ENCODE data around the gene ZNF202. TPM values are rescaled to one million over a fixed set of nuclear protein-coding genes. Genes with fewer than 3 reads are reported as not detected.

The ZNF202 gene
- total RNA-seq, 1 experiment from 2014 or later: 7.4 TPM

GRCh38 chr11:123696183-123696582, 45.3 kb downstream of the ZNF202 start:
- in situ Hi-C loops (cut with HindIII; ENCODE audit: low pct_unique_long_range_greater_than_20kb, low sequenced_read_pairs): no loop called here

DNA sequence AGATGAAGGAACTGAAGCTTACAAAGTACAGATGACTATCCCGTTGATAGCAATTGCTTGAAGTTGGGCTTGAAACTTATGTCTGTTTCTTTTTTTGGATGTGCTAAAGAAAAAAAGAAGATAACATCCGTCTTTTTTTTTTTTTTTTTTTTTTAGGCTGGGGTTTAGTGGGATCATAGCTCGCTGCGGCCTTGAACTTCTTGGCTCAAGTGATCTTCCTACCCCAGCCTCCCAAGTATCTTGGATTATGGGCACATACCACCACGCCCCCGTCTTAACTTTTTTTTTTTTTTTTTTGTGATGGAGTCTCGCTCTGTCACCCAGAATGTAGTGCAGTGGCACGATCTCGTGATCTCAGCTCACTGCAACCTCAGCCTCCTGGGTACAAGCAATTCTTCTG, 46.2 kb downstream of the ZNF202 start:
- in situ Hi-C loops (cut with HindIII; ENCODE audit: low pct_unique_long_range_greater_than_20kb, low sequenced_read_pairs): no loop called here
- no peak for DNase-seq (ENCODE audit: low read depth)

More at GRCh38 chr11:123696183-123696582, 45.3 kb downstream of the ZNF202 start:
- no peak for DNase-seq (ENCODE audit: low read depth)

DNA sequence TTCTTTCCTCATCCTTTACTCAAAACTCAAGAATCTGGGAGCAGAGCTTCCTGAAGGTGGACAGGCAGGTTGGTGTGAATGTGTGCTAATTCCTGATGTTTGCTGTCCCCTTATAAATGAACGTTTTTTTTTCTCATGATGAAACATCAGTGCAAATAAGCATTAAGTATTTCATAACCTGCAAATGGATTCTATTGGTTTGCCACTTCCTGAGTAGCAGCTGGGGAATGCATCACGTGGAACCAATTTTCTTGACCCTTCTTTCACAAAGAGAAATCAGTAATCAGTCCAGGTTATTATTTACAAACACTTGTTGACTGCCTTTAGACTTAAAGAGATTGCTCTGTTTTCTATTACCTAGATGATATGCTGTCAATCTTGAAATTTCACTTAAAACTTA, 46.9 kb downstream of the ZNF202 start:
- DNase-seq (ENCODE audit: low read depth): no peak
- in situ Hi-C loops (cut with HindIII; ENCODE audit: low pct_unique_long_range_greater_than_20kb, low sequenced_read_pairs): no loop called here

- DNase-seq (ENCODE audit: low read depth): no peak
- in situ Hi-C loops (cut with HindIII; ENCODE audit: low pct_unique_long_range_greater_than_20kb, low sequenced_read_pairs): no loop called here
These were observed 48.5 kb downstream of the ZNF202 start for GRCh38 chr11:123692961-123693360.

- in situ Hi-C loops (cut with HindIII; ENCODE audit: low pct_unique_long_range_greater_than_20kb, low sequenced_read_pairs): no loop called here
- no peak for DNase-seq (ENCODE audit: low read depth)
These were observed 51.0 kb downstream of the ZNF202 start for GRCh38 chr11:123690485-123690884.

DNA sequence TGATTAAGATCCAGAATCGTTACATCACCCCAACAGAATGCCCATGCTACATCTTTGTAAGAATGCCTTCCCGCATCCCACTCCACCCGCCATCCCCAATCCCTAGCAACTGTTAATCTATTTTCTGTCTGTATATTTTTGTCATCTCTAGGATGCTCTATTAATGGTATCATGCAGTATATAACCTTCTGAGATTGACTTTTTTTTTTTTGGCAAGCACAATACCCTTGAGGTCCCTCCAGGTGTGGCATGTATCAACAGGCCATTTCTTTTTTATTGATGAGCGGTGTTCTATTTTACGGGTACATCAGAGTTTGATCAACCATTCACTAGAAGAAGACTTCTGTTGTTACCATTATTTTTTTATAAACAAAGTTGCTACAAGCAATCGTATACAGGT, 56.9 kb downstream of the ZNF202 start:
- in situ Hi-C loops (cut with HindIII; ENCODE audit: low pct_unique_long_range_greater_than_20kb, low sequenced_read_pairs): no loop called here
- DNase-seq (ENCODE audit: low read depth): no peak

DNA sequence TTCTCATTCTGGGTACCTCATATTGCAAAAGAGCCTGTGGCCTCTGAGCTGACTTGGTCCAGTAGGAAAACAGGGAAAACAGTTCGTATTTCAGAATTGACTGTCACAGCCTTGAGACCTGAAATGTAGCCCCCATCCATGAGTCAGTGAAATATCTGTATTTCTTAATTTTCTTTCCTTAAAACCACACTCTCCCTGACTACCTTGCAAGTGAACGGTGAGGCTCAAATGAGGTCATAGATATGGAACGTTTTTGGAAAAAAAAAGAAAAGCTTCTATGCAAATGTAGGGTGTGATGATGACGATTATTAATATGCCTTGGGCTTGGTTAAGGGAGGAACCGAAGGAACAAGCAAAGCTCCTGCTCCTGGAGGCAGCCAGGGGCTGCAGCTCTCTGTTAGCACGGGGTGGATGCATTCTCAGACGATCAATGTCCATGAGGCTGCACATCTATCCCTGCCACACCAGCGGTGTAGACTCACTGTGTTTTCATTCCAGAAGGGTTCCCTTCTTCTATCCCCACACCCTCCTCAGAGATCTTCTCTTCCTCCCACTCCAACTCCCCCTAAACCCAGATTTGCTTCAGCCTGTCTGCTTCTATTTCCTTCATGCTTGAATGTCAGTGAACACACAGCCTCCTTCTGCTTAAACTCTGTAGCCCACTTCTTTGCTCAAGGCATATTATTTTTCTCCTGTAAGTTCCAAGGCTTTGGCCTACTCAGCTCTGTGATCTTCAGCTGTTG, 57.9 kb downstream of the ZNF202 start:
- no peak for DNase-seq (ENCODE audit: low read depth)
- in situ Hi-C loops (cut with HindIII; ENCODE audit: low pct_unique_long_range_greater_than_20kb, low sequenced_read_pairs): no loop called here

- DNase-seq (ENCODE audit: low read depth): no peak
- in situ Hi-C loops (cut with HindIII; ENCODE audit: low pct_unique_long_range_greater_than_20kb, low sequenced_read_pairs): no loop called here
These were observed 58.6 kb downstream of the ZNF202 start for GRCh38 chr11:123682696-123683410.

DNA sequence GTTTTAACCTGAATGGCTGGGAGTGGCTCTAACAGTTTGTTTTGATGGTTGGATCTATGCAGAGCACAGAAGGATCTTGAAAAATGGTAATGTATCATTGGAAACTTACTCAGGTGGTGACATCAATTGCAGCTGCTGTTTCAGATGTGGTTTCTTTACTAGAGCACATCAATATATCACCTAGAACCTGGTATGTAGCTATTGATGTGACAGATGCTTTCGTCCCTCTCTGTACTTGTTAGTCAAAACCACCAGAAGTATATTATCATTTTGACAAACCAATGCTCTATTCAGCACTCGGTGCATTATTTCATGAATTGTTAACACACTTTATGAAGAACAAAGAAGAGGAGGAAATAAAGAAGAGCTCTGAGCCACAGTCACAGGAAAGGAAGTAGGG, 60.4 kb downstream of the ZNF202 start:
- in situ Hi-C loops (cut with HindIII; ENCODE audit: low pct_unique_long_range_greater_than_20kb, low sequenced_read_pairs): no loop called here
- DNase-seq (ENCODE audit: low read depth): no peak

DNA sequence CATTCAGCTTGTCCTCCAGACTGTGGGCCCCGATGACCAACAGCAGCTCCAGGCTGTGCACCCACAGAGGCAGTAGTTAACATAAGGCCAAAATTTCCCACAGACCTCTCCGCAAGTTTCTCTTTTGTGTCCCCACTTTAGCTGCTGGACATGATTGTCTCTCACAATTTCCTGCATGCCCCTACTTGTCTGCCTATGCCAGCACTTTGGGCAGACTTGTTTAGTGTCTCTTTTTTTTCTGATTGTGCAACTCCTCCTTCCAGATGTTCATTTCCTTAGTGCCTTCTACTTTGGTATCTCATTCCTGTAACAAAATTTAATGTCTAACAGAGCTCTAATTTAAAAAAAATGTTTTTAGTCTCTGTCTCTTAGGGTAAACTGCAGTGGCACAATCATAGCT, 63.2 kb downstream of the ZNF202 start:
- DNase-seq (ENCODE audit: low read depth): no peak
- in situ Hi-C loops (cut with HindIII; ENCODE audit: low pct_unique_long_range_greater_than_20kb, low sequenced_read_pairs): no loop called here

- in situ Hi-C loops (cut with HindIII; ENCODE audit: low pct_unique_long_range_greater_than_20kb, low sequenced_read_pairs): no loop called here
- no peak for DNase-seq (ENCODE audit: low read depth)
These were observed 64.0 kb downstream of the ZNF202 start for GRCh38 chr11:123677510-123677909.

GRCh38 chr11:123674297-123674696, 67.2 kb downstream of the ZNF202 start:
- no peak for DNase-seq (ENCODE audit: low read depth)
- in situ Hi-C loops (cut with HindIII; ENCODE audit: low pct_unique_long_range_greater_than_20kb, low sequenced_read_pairs): no loop called here

Other genes starting within 250 kb of the ZNF202 start
- gene SCN3B, start 87.0 kb downstream of the ZNF202 start, total RNA-seq (2014; rRNA removed; shearing (Covaris generic); ENCODE audit: low replicate concordance): not detected in 2 replicates
- not detected in 2 replicates for gene OR6X1, start 12.9 kb upstream of the ZNF202 start, total RNA-seq (2014; rRNA removed; shearing (Covaris generic); ENCODE audit: low replicate concordance)
- gene OR6M1, start 64.7 kb upstream of the ZNF202 start, total RNA-seq (2014; rRNA removed; shearing (Covaris generic); ENCODE audit: low replicate concordance): not detected in 2 replicates
- not detected in 2 replicates for gene TMEM225, start 144.0 kb upstream of the ZNF202 start, total RNA-seq (2014; rRNA removed; shearing (Covaris generic); ENCODE audit: low replicate concordance)
- gene OR8D4, start 160.5 kb upstream of the ZNF202 start, total RNA-seq (2014; rRNA removed; shearing (Covaris generic); ENCODE audit: low replicate concordance): not detected in 2 replicates
- gene OR4D5, start 198.0 kb upstream of the ZNF202 start, total RNA-seq (2014; rRNA removed; shearing (Covaris generic); ENCODE audit: low replicate concordance): not detected in 2 replicates
- not detected in 2 replicates for gene OR6T1, start 202.2 kb upstream of the ZNF202 start, total RNA-seq (2014; rRNA removed; shearing (Covaris generic); ENCODE audit: low replicate concordance)
- gene OR10S1, start 236.1 kb upstream of the ZNF202 start, total RNA-seq (2014; rRNA removed; shearing (Covaris generic); ENCODE audit: low replicate concordance): not detected in 2 replicates